Mesendoderm (in vitro differentiated cells): ENCODE data around the gene DISP3.

ENCODE experiments used
- DNase-seq: peaks from one replicate; pipeline ENCODE4 v3.0.0; 2013
- H2AK5ac ChIP-seq: 2 replicates; pipeline ENCODE4 v1.6.1; 2013; ENCODE audit warnings: low read length, inconsistent platforms
- H2BK120ac ChIP-seq: 2 replicates; pipeline ENCODE4 v1.6.1; 2013; ENCODE audit warnings: low read depth, mild to moderate bottlenecking, low read length, moderate library complexity, mixed read lengths
- H2BK15ac ChIP-seq: replicated peaks from 2 replicates; pipeline ENCODE4 v1.6.1; 2013; ENCODE audit warnings: low read depth, mild to moderate bottlenecking, moderate library complexity
- H2BK5ac ChIP-seq: 2 replicates; pipeline ENCODE4 v1.6.1; 2013; ENCODE audit warnings: low read length, inconsistent platforms
- H3K18ac ChIP-seq: 2 replicates; pipeline ENCODE4 v1.6.1; 2013; ENCODE audit warnings: mild to moderate bottlenecking, low read length, mixed read lengths
- H3K23ac ChIP-seq: one replicate; pipeline ENCODE4 v1.6.1; 2013; ENCODE audit warnings: low read length
- H3K27ac ChIP-seq: 2 replicates; pipeline ENCODE4 v1.5.1; 2013; ENCODE audit warnings: low read depth, mild to moderate bottlenecking, inconsistent platforms, low read length, moderate library complexity
- H3K27me3 ChIP-seq: 2 replicates; pipeline ENCODE4 v1.6.1; 2013; ENCODE audit warnings: low read length, control low read depth, mild to moderate bottlenecking, inconsistent platforms; ENCODE audit not compliant: insufficient read depth, poor library complexity
- H3K36me3 ChIP-seq: 2 replicates; pipeline ENCODE4 v1.6.1; 2013; ENCODE audit warnings: low read length, inconsistent platforms; ENCODE audit not compliant: control insufficient read depth, insufficient read depth
- H3K4ac ChIP-seq: one replicate; pipeline ENCODE4 v1.6.1; 2013; ENCODE audit warnings: low read depth, mild to moderate bottlenecking, low read length, moderate library complexity
- H3K4me1 ChIP-seq: 2 replicates; pipeline ENCODE4 v1.6.1; 2013; ENCODE audit warnings: low read depth, low read length, inconsistent platforms; ENCODE audit not compliant: control insufficient read depth
- H3K4me2 ChIP-seq: 2 replicates; pipeline ENCODE4 v1.6.1; 2013; ENCODE audit warnings: low read length
- H3K4me3 ChIP-seq: 2 replicates; pipeline ENCODE4 v1.5.1; 2013; ENCODE audit warnings: mild to moderate bottlenecking, low read length
- H3K56ac ChIP-seq: one replicate; pipeline ENCODE4 v1.6.1; 2013; ENCODE audit warnings: low read length
- H3K79me1 ChIP-seq: 2 replicates; pipeline ENCODE4 v1.6.1; 2013; ENCODE audit warnings: low read length, inconsistent platforms
- H3K79me2 ChIP-seq: 2 replicates; pipeline ENCODE4 v1.6.1; 2013; ENCODE audit warnings: mild to moderate bottlenecking, low read length; ENCODE audit not compliant: control insufficient read depth, insufficient read depth
- H3K9ac ChIP-seq: 2 replicates; pipeline ENCODE4 v1.6.1; 2013; ENCODE audit warnings: low read length, inconsistent platforms
- H4K5ac ChIP-seq: one replicate; pipeline ENCODE4 v1.6.1; 2013; ENCODE audit warnings: low read length
- H4K8ac ChIP-seq: one replicate; pipeline ENCODE4 v1.6.1; 2013; ENCODE audit warnings: low read depth, mild to moderate bottlenecking, control low read depth, low read length, moderate library complexity
- WGBS: extraction: QIAGEN DNeasy Blood & Tissue Kit; methylation state at CpG from one replicate; pipeline ENCODE4 v1.1.7; 2013; ENCODE audit warnings: low lambda C conversion rate, missing lambda C conversion rate; ENCODE audit not compliant: insufficient coverage; ENCODE audit errors: extremely low coverage; 5-methylcytosine and 5-hydroxymethylcytosine counted together

Gene DISP3

GRCh38 chr1:11470912-11471311 is 8.0 kb upstream of the DISP3 start:
- no peak overlapping the region for H2BK15ac ChIP-seq
- H3K4me3 ChIP-seq, result no peak overlapping the region
- no peak overlapping the region for H2BK5ac ChIP-seq
- H3K79me2 ChIP-seq, result no peaks in the 10 kb centered on the region
- H4K8ac ChIP-seq, result no peak overlapping the region
- no peak overlapping the region for H3K56ac ChIP-seq
- no peak overlapping the region for H3K18ac ChIP-seq
- no peak overlapping the region for H3K4me2 ChIP-seq
- H3K4ac ChIP-seq, result no peak overlapping the region
- no CpG with 5 or more reads among the region's 2 CpGs for WGBS
- H4K5ac ChIP-seq, result no peak overlapping the region
- H3K27ac ChIP-seq, result no peak overlapping the region
- no peak overlapping the region for H2AK5ac ChIP-seq
- no peak for DNase-seq
- no peaks in the 10 kb centered on the region for H3K79me1 ChIP-seq
- no peak overlapping the region for H3K23ac ChIP-seq
- no peaks in the 10 kb centered on the region for H3K27me3 ChIP-seq
- H3K9ac ChIP-seq, result no peak overlapping the region
- no peak overlapping the region for H2BK120ac ChIP-seq
- H3K4me1 ChIP-seq, result no peaks in the 10 kb centered on the region
- H3K36me3 ChIP-seq, result no peaks in the 10 kb centered on the region

DNA sequence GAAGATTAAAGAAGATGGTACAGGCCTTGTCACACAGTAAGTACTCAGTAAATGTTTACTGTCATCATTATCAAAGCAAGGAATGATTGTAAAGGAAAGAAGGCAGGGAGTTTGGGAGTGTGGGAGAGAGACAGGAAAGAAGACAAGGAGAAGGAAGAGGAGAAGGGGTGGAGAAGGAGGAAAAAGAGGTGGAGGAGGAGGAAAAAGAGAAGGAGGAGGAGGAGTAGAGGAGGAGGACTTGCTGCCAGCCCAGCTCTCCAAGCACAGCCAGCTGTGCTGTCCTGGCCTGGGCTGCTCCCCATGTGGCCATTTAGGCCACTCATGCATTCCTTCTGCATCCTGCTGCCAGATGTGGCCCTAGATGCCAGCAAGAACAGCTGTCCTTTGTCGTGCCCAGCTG is 7.5 kb upstream of the DISP3 start:
- Histone ChIP-seq H4K8ac (no peak overlapping the region), H2BK120ac (no peak overlapping the region), H3K4me3 (no peak overlapping the region), H3K18ac (no peak overlapping the region), H2AK5ac (no peak overlapping the region), H4K5ac (no peak overlapping the region), H3K79me2 (no peaks in the 10 kb centered on the region), H3K4me1 (no peaks in the 10 kb centered on the region), H2BK15ac (no peak overlapping the region), H3K27me3 (no peaks in the 10 kb centered on the region), H3K23ac (no peak overlapping the region), H3K27ac (no peak overlapping the region), H3K36me3 (no peaks in the 10 kb centered on the region), H3K56ac (no peak overlapping the region), H3K4ac (no peak overlapping the region), H3K9ac (no peak overlapping the region), H3K79me1 (no peaks in the 10 kb centered on the region), H3K4me2 (no peak overlapping the region), H2BK5ac (no peak overlapping the region)
- DNase-seq, result no peak
- no CpG with 5 or more reads among the region's 1 CpG for WGBS

DNA sequence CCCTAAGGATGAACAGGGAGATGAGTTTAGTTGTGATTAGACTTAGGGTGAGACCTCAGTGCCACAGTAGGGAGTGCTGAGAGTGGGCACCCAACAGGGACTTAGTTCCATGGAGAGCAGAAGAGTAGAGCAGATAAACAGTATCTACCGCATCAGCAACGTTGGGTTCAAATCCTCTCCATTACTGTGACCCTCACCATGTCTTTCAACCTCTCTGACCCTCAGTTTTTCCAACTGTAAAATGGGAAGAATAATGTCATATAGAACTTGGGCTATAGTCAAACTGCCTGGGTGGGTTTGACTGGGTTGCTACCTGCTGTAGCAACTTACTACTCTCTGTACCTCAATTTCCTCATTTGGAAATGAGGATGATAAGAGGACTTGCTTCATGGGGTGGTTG is 6.7 kb upstream of the DISP3 start:
- Histone ChIP-seq H3K36me3 (no peaks in the 10 kb centered on the region), H3K4me2 (no peak overlapping the region), H3K4me3 (no peak overlapping the region), H2BK5ac (no peak overlapping the region), H2AK5ac (no peak overlapping the region), H3K27ac (no peak overlapping the region), H2BK120ac (no peak overlapping the region), H4K8ac (no peak overlapping the region), H4K5ac (no peak overlapping the region), H3K18ac (no peak overlapping the region), H3K27me3 (no peaks in the 10 kb centered on the region), H3K56ac (no peak overlapping the region), H3K23ac (no peak overlapping the region), H3K4ac (no peak overlapping the region), H2BK15ac (no peak overlapping the region), H3K79me2 (no peaks in the 10 kb centered on the region), H3K9ac (no peak overlapping the region), H3K4me1 (no peaks in the 10 kb centered on the region), H3K79me1 (no peaks in the 10 kb centered on the region)
- no CpG with 5 or more reads among the region's 2 CpGs for WGBS
- DNase-seq, result no peak

DNA sequence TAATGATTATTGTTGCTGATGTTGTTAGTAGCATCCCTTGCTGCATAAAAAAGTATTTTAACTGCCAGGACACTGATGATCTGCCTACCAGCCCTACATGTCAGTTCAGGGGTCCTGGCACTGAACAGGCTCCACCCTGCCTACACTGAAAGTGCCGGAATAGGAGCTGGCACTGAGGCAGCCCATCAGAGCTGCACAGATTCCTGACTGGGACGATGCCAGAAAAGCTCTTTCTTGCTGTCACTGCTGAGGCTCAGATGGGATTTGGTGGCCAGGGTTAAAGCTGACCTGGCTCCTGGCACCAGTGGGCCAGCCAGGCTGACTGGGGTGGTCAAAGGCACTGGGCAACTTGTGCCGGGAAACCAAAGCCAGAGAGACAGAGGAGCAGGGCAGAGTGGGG is 6.2 kb upstream of the DISP3 start:
- no peak for DNase-seq
- Histone ChIP-seq H3K9ac (no peak overlapping the region), H2BK5ac (no peak overlapping the region), H4K5ac (no peak overlapping the region), H3K36me3 (no peaks in the 10 kb centered on the region), H2BK15ac (no peak overlapping the region), H3K23ac (no peak overlapping the region), H3K4me2 (no peak overlapping the region), H3K4me3 (no peak overlapping the region), H3K79me2 (no peaks in the 10 kb centered on the region), H3K27ac (no peak overlapping the region), H4K8ac (no peak overlapping the region), H3K79me1 (no peaks in the 10 kb centered on the region), H3K4me1 (no peaks in the 10 kb centered on the region), H2AK5ac (no peak overlapping the region), H3K18ac (no peak overlapping the region), H2BK120ac (no peak overlapping the region), H3K27me3 (no peaks in the 10 kb centered on the region), H3K4ac (no peak overlapping the region), H3K56ac (no peak overlapping the region)
- no CpG with 5 or more reads among the region's 3 CpGs for WGBS

DNA sequence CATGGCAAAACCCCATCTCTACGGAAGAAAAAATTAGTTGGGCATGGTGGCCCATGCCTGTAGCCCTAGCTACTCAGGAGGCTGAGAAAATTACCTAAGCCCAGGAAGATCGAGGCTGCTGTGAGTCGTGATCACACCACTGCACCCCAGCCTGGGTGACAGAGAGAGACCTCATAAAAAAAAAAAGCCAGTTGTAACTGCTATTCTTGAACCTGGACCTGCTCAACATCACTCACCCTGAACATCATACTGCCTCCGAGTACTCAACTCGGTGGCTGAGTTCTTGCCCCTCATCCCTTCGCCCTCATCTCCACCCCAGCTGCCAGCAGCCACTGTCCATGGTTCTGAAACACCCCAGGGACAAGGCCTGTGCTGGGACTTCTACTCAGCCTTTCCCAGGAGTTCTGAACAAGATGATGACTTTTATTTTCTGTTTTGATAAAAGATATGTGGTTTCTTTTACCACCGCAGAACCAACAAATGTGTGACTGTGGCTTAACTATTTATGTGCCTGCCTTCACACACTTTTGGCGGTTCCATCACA is 5.4 kb upstream of the DISP3 start:
- no peak overlapping the region for H3K56ac ChIP-seq
- peak; percentile 66 for DNase-seq
- H2BK5ac ChIP-seq, result no peak overlapping the region
- no peaks in the 10 kb centered on the region for H3K4me1 ChIP-seq
- no peak overlapping the region for H3K27ac ChIP-seq
- no peaks in the 10 kb centered on the region for H3K36me3 ChIP-seq
- H3K79me2 ChIP-seq, result no peaks in the 10 kb centered on the region
- no peak overlapping the region for H3K4me3 ChIP-seq
- WGBS, result no CpG with 5 or more reads among the region's 8 CpGs
- H3K23ac ChIP-seq, result no peak overlapping the region
- no peak overlapping the region for H4K5ac ChIP-seq
- no peak overlapping the region for H2BK15ac ChIP-seq
- H3K18ac ChIP-seq, result no peak overlapping the region
- no peak overlapping the region for H2BK120ac ChIP-seq
- H3K79me1 ChIP-seq, result no peaks in the 10 kb centered on the region
- no peaks in the 10 kb centered on the region for H3K27me3 ChIP-seq
- no peak overlapping the region for H3K4me2 ChIP-seq
- no peak overlapping the region for H2AK5ac ChIP-seq
- no peak overlapping the region for H3K9ac ChIP-seq
- no peak overlapping the region for H4K8ac ChIP-seq
- H3K4ac ChIP-seq, result no peak overlapping the region

DNA sequence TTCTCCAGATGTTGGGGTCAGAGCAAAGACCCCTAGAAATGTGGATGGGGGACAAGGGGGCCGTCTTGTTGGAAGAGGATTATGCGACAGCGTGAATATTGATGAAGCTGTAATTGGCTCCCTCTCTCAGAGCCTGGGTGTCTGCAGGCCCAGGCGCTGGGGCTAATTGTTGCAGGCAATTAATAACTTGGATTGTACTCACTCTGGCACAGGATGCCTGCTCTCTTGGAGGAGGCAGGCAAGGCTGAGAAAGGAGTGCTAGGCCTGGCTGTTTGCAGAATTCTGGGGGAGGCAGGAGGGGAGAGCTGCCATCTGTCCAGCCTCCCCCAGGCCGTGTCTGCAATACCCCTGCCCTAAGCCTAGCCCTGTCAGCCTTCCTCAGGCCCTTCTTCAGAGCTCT is 4.1 kb upstream of the DISP3 start:
- Histone ChIP-seq H2AK5ac (no peak overlapping the region), H2BK120ac (no peak overlapping the region)
- no CpG with 5 or more reads among the region's 5 CpGs for WGBS

More for the DNA sequence above, 4.1 kb upstream of the DISP3 start:
- H3K56ac ChIP-seq, result no peak overlapping the region
- no peak overlapping the region for H3K18ac ChIP-seq
- no peak overlapping the region for H4K8ac ChIP-seq
- no peak for DNase-seq
- no peak overlapping the region for H3K9ac ChIP-seq
- H3K79me2 ChIP-seq, result no peaks in the 10 kb centered on the region
- H3K23ac ChIP-seq, result no peak overlapping the region
- H3K27ac ChIP-seq, result no peak overlapping the region
- H3K4me1 ChIP-seq, result no peaks in the 10 kb centered on the region
- H3K4me2 ChIP-seq, result no peak overlapping the region
- H3K4ac ChIP-seq, result no peak overlapping the region
- H2BK5ac ChIP-seq, result no peak overlapping the region
- H2BK15ac ChIP-seq, result no peak overlapping the region
- no peak overlapping the region for H3K4me3 ChIP-seq
- H4K5ac ChIP-seq, result no peak overlapping the region
- no peaks in the 10 kb centered on the region for H3K36me3 ChIP-seq
- no peaks in the 10 kb centered on the region for H3K79me1 ChIP-seq
- no peaks in the 10 kb centered on the region for H3K27me3 ChIP-seq
